NCI-H510A treated with DMSO at 0.1 percent for 48 hours (cell line): Measurements from ENCODE around the gene SEMA3G.

ENCODE experiments used
- DNase-seq: peaks from one replicate; lab custom pipeline; 2025; lab: John Stamatoyannopoulos, UW

The SEMA3G gene

DNA sequence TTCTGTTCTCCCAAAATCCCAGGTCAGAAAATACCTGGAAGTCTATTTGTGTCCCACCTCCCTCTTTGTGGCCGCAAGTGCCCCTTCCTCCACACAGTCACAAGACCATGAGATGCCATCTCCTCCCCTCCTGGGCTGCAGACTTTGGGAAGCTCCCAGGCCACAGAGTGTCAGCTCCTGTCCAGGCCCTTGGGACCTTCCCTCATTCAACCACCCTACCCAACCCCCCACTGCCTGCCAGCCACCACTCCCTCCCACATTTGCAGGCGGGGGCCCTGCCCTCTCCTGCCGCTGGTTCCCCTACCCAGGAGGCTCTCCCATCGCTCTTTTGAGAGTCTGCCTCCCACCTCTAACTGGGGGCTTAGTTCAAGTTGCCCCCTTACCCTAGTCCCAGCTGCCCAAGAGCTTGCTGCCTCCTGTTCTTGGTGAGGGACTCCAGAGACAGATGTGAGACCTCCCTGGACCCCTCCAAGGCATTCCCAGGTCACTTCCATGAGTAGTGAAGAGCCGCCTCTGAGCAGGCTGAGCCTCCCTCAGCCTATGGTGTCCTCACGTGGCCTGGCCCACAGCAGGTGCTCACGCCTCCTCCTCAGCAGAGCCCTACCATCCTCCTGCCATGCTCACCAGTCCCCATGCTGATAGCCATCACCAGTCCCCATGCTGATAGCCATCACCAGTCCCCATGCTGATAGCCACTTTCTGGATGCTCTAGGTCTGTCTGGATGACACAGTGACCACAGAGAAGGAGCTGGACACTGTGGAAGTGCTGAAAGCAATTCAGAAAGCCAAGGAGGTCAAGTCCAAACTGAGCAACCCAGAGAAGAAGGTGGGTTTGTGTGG lies 34.4 kb upstream of the SEMA3G start:
- DNase-seq: no peak

DNA sequence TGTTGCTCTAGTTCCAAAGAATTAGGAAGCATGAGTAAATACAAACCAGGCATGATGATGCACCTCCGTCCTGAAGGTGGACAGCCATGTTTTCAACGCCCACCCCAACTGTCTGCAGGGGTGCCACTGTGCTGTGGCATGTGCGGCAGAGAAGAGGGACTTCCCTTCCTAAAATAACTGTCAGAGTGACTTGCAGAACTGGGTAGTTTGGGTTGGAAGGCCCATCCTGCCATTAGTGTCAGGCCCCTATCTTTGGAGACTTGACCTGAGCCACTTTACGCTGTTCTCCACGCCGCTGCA lies 32.8 kb upstream of the SEMA3G start:
- no peak for DNase-seq

DNA sequence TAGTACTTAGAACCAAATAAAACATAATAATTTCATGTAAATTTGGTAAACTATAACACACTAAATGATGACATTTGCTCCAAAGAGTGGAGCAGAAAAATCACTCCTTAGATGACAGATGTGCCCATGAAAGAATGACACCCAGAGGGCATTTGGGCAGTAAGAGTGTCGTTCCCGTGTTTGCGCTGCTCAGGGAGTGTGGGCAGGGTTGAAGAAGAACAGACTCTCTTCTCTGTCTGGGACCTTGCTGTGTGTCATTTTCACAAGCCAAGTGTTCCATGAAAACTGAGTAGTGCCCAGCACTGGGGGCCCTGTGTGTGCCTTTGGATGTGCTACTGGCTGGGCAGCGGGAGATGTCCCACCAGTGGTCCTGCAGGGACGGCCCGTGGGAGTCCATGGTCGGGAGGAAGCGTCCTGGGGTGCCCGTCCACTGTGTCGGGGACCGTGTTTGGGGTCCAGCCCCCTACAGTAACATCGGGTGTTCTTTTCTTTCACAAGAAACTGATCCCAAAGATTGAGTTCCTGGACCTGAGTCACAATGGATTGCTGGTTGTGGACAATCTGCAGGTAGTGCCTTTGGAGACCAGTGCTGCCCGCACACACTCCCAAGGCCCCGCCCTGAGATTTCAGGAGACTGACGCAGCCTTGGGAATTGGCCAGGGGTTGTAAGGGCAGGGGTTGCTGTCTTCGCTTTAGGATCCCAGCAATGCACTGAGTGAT lies 32.3 kb upstream of the SEMA3G start:
- DNase-seq: no peak

DNA sequence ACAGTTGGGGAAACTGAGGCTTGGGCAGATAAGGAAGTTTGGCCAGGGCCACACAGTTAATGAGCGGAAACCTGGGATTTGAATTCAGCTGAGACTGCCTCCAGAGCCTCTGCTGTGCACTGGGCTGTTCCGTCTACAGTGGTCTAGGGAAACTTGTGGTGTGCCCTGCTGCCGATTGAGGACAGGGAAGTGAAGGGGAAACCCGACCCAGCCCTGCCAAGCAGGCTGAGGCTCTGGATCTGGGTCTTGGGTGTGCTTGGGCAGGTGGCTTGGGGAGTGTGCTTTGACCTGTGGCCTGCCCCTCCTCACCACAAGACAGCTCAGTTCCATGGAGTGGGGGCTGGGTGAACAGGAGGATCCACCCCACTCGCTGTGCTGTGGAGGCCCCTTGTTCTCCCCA lies 28.1 kb upstream of the SEMA3G start:
- no peak for DNase-seq

GRCh38 chr3:52472239-52473000 lies 27.5 kb upstream of the SEMA3G start:
- DNase-seq: no peak

- no peak for DNase-seq
Measured at GRCh38 chr3:52471371-52472238, 26.7 kb upstream of the SEMA3G start.

DNA sequence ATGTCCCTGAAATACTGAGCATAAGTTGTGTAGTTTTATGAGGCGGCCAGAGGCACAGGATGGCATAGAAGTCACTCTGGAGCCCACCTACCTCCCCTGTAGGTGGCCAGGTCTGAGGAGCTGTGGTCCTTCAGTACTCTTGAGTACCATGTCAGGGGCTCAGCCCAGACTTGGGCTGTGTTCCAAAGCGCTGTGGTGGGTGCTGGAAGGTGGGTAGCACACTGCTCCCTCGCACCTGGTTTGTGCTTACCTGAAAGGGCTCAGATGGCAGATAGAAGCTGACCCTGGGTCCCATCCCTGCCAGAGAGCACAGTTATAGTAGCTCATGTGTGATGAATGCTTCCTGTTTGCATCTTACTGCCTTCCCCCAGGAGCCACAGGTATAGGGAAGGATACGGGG lies 26.0 kb upstream of the SEMA3G start:
- no peak for DNase-seq

DNA sequence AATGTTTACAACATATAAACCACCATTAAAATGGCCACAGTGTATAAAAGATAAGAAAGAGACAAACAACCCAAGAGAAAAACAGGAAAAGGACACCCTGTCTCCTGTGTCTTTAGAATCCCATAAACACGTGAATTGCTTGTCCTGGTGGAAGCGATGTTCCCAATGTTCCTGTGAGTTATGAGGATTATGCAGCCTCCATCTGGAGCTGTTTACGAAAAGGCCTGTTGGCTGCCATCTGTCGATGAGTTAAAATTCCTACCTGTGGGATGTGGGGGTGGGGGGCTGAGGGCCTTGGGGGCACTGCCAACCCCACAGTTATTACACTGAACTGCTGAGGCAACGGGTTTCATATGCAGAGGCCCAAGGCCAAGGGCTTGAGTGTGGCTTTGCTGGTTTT lies 24.1 kb upstream of the SEMA3G start:
- DNase-seq: no peak

- no peak for DNase-seq
Measured at GRCh38 chr3:52468336-52468735, 23.4 kb upstream of the SEMA3G start.

GRCh38 chr3:52463416-52463815 lies 18.5 kb upstream of the SEMA3G start:
- no peak for DNase-seq

- no peak for DNase-seq
Measured at GRCh38 chr3:52461874-52462273, 17.0 kb upstream of the SEMA3G start.

DNA sequence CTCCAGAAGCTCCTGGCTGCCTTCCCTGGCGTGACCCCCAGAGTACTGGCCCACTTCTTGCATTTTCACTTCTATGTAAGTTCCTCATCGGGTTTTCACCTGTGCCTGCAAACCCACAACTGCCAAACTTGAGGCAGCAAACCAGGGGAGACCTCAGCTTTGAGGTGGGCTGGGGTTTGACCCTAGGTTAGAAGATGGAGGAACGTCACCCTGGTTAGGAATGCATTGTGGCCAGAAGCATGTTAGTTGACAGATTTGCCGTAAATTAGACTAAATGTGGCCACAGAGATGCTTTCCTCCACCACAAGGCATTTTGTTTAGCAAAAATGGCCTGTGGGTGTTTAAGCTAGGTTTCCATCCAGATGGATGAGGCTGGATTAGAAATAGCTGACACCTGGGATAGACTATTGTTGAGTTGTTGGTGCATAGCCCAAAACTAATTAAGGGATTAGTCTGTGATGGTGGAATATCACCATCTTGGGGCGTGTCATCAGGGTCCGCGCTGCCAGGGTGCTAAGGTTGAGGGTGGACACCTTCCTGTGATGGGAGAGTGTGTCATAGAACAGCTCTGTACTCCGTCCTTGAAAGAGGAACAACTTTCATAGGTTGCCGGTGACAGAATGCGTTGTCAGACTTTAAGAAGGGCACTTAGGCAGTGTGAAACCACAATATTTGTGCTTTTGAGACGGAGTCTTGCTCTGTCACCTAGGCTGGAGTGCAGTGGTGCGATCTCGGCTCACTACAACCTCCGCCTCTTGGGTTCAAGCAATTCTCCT lies 14.1 kb upstream of the SEMA3G start:
- DNase-seq: no peak

- no peak for DNase-seq
Measured at GRCh38 chr3:52458031-52458760, 13.3 kb upstream of the SEMA3G start.

- DNase-seq: no peak
Measured at GRCh38 chr3:52456800-52457183, 11.9 kb upstream of the SEMA3G start.

- no peak for DNase-seq
Measured at GRCh38 chr3:52456169-52456799, 11.4 kb upstream of the SEMA3G start.

GRCh38 chr3:52455283-52456168 lies 10.6 kb upstream of the SEMA3G start, which contains the start of gene NISCH:
Gene NISCH, plus strand, starts transcription at chr3:52455604. Its CDS starts 38 bp downstream, at chr3:52455642.
- DNase-seq: peak; percentile 72

GRCh38 chr3:52454938-52455282 lies 10.0 kb upstream of the SEMA3G start:
- no peak for DNase-seq

DNA sequence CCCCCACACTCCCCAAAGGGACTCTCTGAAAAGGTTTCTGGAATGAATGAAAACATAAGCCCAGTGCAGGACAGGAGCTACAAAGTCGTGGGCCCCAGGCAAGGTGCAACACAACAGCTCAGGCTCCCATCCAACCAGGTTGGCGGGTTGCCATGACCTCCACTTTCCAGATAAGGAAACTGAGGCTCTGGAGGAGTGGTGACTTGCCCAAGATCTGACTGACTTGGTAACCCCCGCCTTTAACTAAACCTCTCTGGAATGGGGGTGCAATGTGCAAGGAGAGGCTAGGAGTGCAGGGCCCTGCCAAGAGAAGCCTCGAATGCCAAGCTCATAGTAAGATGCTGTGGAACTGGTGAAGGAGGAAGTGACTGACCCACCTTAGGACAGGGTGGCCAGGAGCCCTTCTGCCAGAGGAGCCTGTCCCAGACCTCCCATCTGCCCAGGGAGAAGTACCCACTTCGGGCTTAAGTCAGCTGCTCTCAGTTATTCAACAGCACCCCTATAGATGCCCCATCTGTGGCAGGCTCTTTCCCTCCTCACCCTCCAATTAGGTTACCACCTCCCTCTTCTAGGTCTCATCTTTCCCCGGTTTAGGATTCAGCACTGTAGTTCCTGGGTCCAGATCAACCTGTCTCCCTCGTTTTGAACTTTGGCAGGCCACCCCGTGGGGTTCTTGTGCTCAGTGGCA lies 9.5 kb upstream of the SEMA3G start:
- no peak for DNase-seq
